Calu3 (cell line): ENCODE measurements around the gene ANXA5. TPM values are rescaled to one million over a fixed set of nuclear protein-coding genes. Genes with fewer than 3 reads are reported as not detected.
A peak's percentile ranks its signal among the peaks of the same experiment; 100 is the strongest.

Experiments used
- BruUV-seq: library from RNA; stranded (reverse); fragments of 400-500 nt; replicated peaks from 2 replicates; lab custom pipeline; 2021; lab: Mats Ljungman, UMichigan
- CTCF ChIA-PET: fragments of 300-600 bp; sonication (Branson Sonifier 250); formaldehyde crosslinking; loops from one replicate; lab custom pipeline; 2022; ENCODE audit warnings: antibody characterized with exemption; lab: Charles Lee
- DNase-seq: peaks from one replicate; pipeline ENCODE4 v3.0.0; 2022
- H3K27ac Mint-ChIP-seq: one replicate; pipeline ENCODE4 v1.8.0; 2022; ENCODE audit warnings: mixed read lengths; ENCODE audit not compliant: unreplicated experiment
- H3K27me3 Mint-ChIP-seq: one replicate; pipeline ENCODE4 v1.8.0; 2022; ENCODE audit warnings: mixed read lengths; ENCODE audit not compliant: unreplicated experiment
- H3K36me3 Mint-ChIP-seq: one replicate; pipeline ENCODE4 v1.8.0; 2022; ENCODE audit warnings: mild to moderate bottlenecking, moderate library complexity, mixed read lengths; ENCODE audit not compliant: insufficient read depth, unreplicated experiment
- H3K4me1 Mint-ChIP-seq: one replicate; pipeline ENCODE4 v1.8.0; 2022; ENCODE audit warnings: mild to moderate bottlenecking, low read depth, mixed read lengths; ENCODE audit not compliant: unreplicated experiment
- H3K4me3 Mint-ChIP-seq: one replicate; pipeline ENCODE4 v1.8.0; 2022; ENCODE audit warnings: mild to moderate bottlenecking, low read depth, moderate library complexity, mixed read lengths; ENCODE audit not compliant: unreplicated experiment
- H3K9me3 Mint-ChIP-seq: one replicate; pipeline ENCODE4 v1.8.0; 2022; ENCODE audit warnings: low read depth, mixed read lengths; ENCODE audit not compliant: unreplicated experiment
- CTCF ChIP-seq: fragments of 200-600 bp; IDR thresholded peaks from one replicate; pipeline ENCODE4 v1.8.0; 2022; ENCODE audit warnings: antibody characterized with exemption; ENCODE audit not compliant: unreplicated experiment
- intact Hi-C: fragments of 100-400 bp; cut with micrococcal nuclease; formaldehyde crosslinking; loops from one replicate; pipeline ENCODE4 v1.10.0; 2022; ENCODE audit not compliant: unreplicated experiment
- total RNA-seq: library from RNA; stranded (reverse); gene quantifications from 2 replicates; pipeline ENCODE4 v1.2.3, GENCODE V29; 2022

The ANXA5 gene
- total RNA-seq, 1 experiment from 2014 or later: 273 TPM

- DNase-seq: no peak
- peak overlapping the region; percentile 17 for H3K27ac Mint-ChIP-seq
- no TSS peak for BruUV-seq
- no peak for TF ChIP-seq CTCF
- no peak overlapping the region for H3K4me3 Mint-ChIP-seq
- peaks cover 27% of the 10 kb centered on the region for H3K4me1 Mint-ChIP-seq
- intact Hi-C loops: no loop called here
- H3K27me3 Mint-ChIP-seq: no peaks in the 10 kb centered on the region
- H3K36me3 Mint-ChIP-seq: peaks cover 54% of the 10 kb centered on the region
- no peaks in the 10 kb centered on the region for H3K9me3 Mint-ChIP-seq
- CTCF ChIA-PET: no interaction called here
These were observed 16.2 kb downstream of the ANXA5 start for GRCh38 chr4:121680571-121680970.

- DNase-seq: no peak
- Mint-ChIP-seq H3K27ac (peak overlapping the region; percentile 17), H3K4me1 (peaks cover 20% of the 10 kb centered on the region), H3K4me3 (no peak overlapping the region), H3K27me3 (no peaks in the 10 kb centered on the region), H3K9me3 (no peaks in the 10 kb centered on the region), H3K36me3 (peaks cover 48% of the 10 kb centered on the region)
- TF ChIP-seq CTCF: no peak
- intact Hi-C loops: no loop called here
- CTCF ChIA-PET: no interaction called here
- no TSS peak for BruUV-seq
These were observed 16.8 kb downstream of the ANXA5 start for GRCh38 chr4:121679951-121680350.

- CTCF ChIA-PET: no interaction called here
These were observed 17.5 kb downstream of the ANXA5 start for GRCh38 chr4:121679267-121679666.

GRCh38 chr4:121677524-121677923, 19.3 kb downstream of the ANXA5 start:
- Mint-ChIP-seq H3K27me3 (no peaks in the 10 kb centered on the region), H3K4me1 (peaks cover 18% of the 10 kb centered on the region), H3K9me3 (no peaks in the 10 kb centered on the region), H3K27ac (no peak overlapping the region), H3K4me3 (no peak overlapping the region), H3K36me3 (peaks cover 42% of the 10 kb centered on the region)
- no peak for TF ChIP-seq CTCF
- no peak for DNase-seq
- CTCF ChIA-PET: no interaction called here
- intact Hi-C loops: no loop called here
- BruUV-seq: no TSS peak

More at GRCh38 chr4:121679267-121679666, 17.5 kb downstream of the ANXA5 start:
- no peaks in the 10 kb centered on the region for H3K27me3 Mint-ChIP-seq
- peaks cover 18% of the 10 kb centered on the region for H3K4me1 Mint-ChIP-seq
- H3K9me3 Mint-ChIP-seq: no peaks in the 10 kb centered on the region
- no peak overlapping the region for H3K4me3 Mint-ChIP-seq
- peak overlapping the region; percentile 27 for H3K27ac Mint-ChIP-seq
- DNase-seq: no peak
- no TSS peak for BruUV-seq
- peaks cover 42% of the 10 kb centered on the region for H3K36me3 Mint-ChIP-seq
- intact Hi-C loops: no loop called here
- TF ChIP-seq CTCF: no peak
